GM19035 (cell line): ENCODE results near the gene DICER1.
"Not testable (repeated sequence)": the region's sequence is repeated elsewhere in the genome, so short reads cannot be mapped to it uniquely, and the experiment has no call there.

Experiments used
- ATAC-seq: cut with Tn5 transposase; IDR thresholded peaks from one replicate; pipeline ENCODE4 v1.9.1; 2021; ENCODE audit not compliant: unreplicated experiment

Gene DICER1

GRCh38 chr14:95188380-95188779, 31.1 kb upstream of the DICER1 start:
- no peak for ATAC-seq

- no peak for ATAC-seq
These were observed 28.6 kb upstream of the DICER1 start for GRCh38 chr14:95185767-95186392.

GRCh38 chr14:95185033-95185766, 27.9 kb upstream of the DICER1 start:
- no peak for ATAC-seq

GRCh38 chr14:95184413-95184790, 27.1 kb upstream of the DICER1 start:
- no peak for ATAC-seq

- ATAC-seq = no peak
These were observed 26.4 kb upstream of the DICER1 start for GRCh38 chr14:95183532-95184412.

GRCh38 chr14:95183082-95183481, 25.8 kb upstream of the DICER1 start:
- no peak for ATAC-seq

- ATAC-seq = no peak
These were observed 25.1 kb upstream of the DICER1 start for GRCh38 chr14:95182379-95182778.

- ATAC-seq = no peak
These were observed 23.8 kb upstream of the DICER1 start for GRCh38 chr14:95180966-95181741.

- not testable (repeated sequence) for ATAC-seq
These were observed 18.3 kb upstream of the DICER1 start for GRCh38 chr14:95175670-95176069.

GRCh38 chr14:95174184-95174792, 17.0 kb upstream of the DICER1 start:
- no peak for ATAC-seq

- ATAC-seq = no peak
These were observed 16.2 kb upstream of the DICER1 start for GRCh38 chr14:95173518-95173917.

GRCh38 chr14:95167177-95167576, 9.8 kb upstream of the DICER1 start:
- no peak for ATAC-seq

- ATAC-seq = no peak
These were observed 8.2 kb upstream of the DICER1 start for GRCh38 chr14:95165517-95165916.

GRCh38 chr14:95164506-95164905, 7.2 kb upstream of the DICER1 start:
- ATAC-seq = no peak

- ATAC-seq = no peak
These were observed 6.3 kb upstream of the DICER1 start for GRCh38 chr14:95163666-95164065.

GRCh38 chr14:95163132-95163531, 5.8 kb upstream of the DICER1 start:
- no peak for ATAC-seq

GRCh38 chr14:95162641-95163040, 5.3 kb upstream of the DICER1 start:
- no peak for ATAC-seq

- ATAC-seq = peak; percentile 36
These were observed 342 bp downstream of the DICER1 start for GRCh38 chr14:95157048-95157326.

GRCh38 chr14:95156161-95157047, 925 bp downstream of the DICER1 start:
- ATAC-seq = peak; percentile 33

- no peak for ATAC-seq
These were observed 2.3 kb downstream of the DICER1 start for GRCh38 chr14:95155045-95155444.
